ENCODE results near the gene MAZ. TPM values are rescaled to one million over a fixed set of nuclear protein-coding genes. Genes with fewer than 3 reads are reported as not detected.

The MAZ gene
- total and polyA plus RNA-seq, 2 of the 8 experiments (the other 6 are each of a cell fraction or from before 2014, with no cell fraction given): 219 to 380 TPM

DNA sequence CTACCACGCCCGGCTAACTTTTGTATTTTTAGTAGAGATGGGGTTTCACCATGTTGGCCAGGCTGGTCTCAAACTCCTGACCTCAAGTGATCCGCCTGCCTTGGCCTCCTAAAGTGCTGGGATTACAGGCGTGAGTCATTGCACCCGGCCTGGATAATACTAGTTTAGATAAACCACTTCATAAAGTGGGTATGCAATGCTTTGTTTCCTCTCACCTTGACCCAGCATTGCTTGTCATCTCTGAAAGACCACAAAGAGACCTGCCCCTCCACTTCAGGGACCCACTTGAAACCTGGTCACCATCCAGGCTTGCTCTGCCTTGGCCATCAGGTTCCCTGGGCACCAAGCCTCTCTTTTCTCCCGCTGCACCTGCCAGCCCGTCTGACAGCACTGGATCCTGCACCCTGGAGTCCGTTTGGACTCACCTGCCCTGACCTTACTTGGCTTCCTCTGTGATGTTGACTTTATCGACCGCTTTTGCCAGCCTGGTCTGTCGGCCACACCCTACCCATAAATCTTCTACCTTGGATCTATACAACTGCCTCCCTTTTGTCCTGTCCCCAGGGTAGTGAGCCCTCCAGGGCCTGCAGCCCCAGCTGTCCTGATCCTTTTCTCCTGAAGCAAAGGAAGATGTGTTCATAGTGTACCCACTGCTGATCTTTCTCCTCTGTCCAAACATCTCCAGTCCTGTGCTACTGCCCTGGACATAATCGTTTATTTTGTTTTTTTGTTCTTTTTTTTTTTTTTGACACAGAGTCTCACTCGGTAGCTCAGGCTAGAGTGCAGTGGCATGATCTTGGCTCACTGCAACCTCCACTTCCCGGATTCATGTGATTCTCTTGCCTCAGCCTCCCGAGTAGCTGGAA lies 40.9 kb upstream of the MAZ start:
- Histone ChIP-seq H3K9me3 (ENCODE audit: insufficient read depth in 2 of 2, low read depth in 1 of 2, low read length in 1 of 2) (no peaks in the 10 kb centered on the region), H2BK12ac (ENCODE audit: low read depth, low read length) (no peak overlapping the region), H3K9ac (replicated peaks in 1 of 4; ENCODE audit: extremely low read depth in 1 of 4, low read depth in 3 of 4, low read length in 3 of 4) (no peak overlapping the region), H3K79me2 (ENCODE audit: control insufficient read depth in 1 of 2, insufficient read depth in 2 of 2, low read length in 2 of 2) (no peaks in the 10 kb centered on the region), H4K91ac (replicated peaks; ENCODE audit: insufficient read length, low read length) (no peak overlapping the region), H2BK5ac (ENCODE audit: low read depth, low read length) (no peak overlapping the region), H3K4ac (replicated peaks; ENCODE audit: insufficient read length, low read depth, low read length) (no peak overlapping the region), H3K4me1 (replicated peaks in 1 of 4; ENCODE audit: control insufficient read depth in 3 of 4, insufficient read depth in 4 of 4, low read length in 3 of 4) (no peaks in the 10 kb centered on the region), H3K4me3 (ENCODE audit: extremely low read depth in 1 of 4, insufficient read depth in 2 of 4, low read depth in 3 of 4, low read length in 4 of 4) (no peak overlapping the region), H3K23me2 (ENCODE audit: low read depth, low read length) (no peaks in the 10 kb centered on the region), H3K14ac (ENCODE audit: insufficient read length) (no peak overlapping the region), H2BK20ac (ENCODE audit: low read length) (no peak overlapping the region), H4K8ac (ENCODE audit: extremely low read depth, insufficient read depth, low read length) (no peak overlapping the region), H3K23ac (ENCODE audit: insufficient read length) (no peak overlapping the region), H3K27me3 (replicated peaks in 1 of 4; ENCODE audit: control insufficient read depth in 3 of 4, extremely low read depth in 1 of 4, insufficient read depth in 3 of 4, low read length in 3 of 4) (no peaks in the 10 kb centered on the region), H2BK15ac (ENCODE audit: low read length) (no peak overlapping the region), H2BK120ac (replicated peaks; ENCODE audit: low read depth, low read length) (no peak overlapping the region), H3K18ac (ENCODE audit: extremely low read depth, low read length) (no peak overlapping the region), H4K5ac (ENCODE audit: insufficient read length, low read depth, low read length) (no peak overlapping the region), H4K20me1 (replicated peaks in 1 of 2; ENCODE audit: control insufficient read depth in 1 of 2, insufficient read depth in 2 of 2, low read length in 2 of 2) (no peaks in the 10 kb centered on the region), H3K36me3 (ENCODE audit: control insufficient read depth in 2 of 4, insufficient read depth in 4 of 4, low read length in 3 of 4) (no peaks in the 10 kb centered on the region), H2AK5ac (ENCODE audit: low read depth, low read length) (no peak overlapping the region), H3K79me1 (ENCODE audit: low read depth, low read length) (no peaks in the 10 kb centered on the region), H2AFZ (ENCODE audit: low read length) (no peak overlapping the region), H3K27ac (ENCODE audit: low read depth, low read length) (no peak overlapping the region), H3K56ac (replicated peaks; ENCODE audit: insufficient read length, low read depth, low read length) (no peak overlapping the region), H3K4me2 (ENCODE audit: insufficient read depth in 1 of 2, low read depth in 2 of 2, low read length in 2 of 2) (no peak overlapping the region)
- 93% methylated on average over 15 of the region's 15 CpGs; no CpG with 5 or more reads in 1 of the 2 experiments for WGBS, 2 experiments (ENCODE audit: extremely low coverage in 1 of 2, insufficient coverage in 1 of 2, insufficient read length in 1 of 2, insufficient replicate concordance in 2 of 2, low coverage in 1 of 2, low lambda C conversion rate in 2 of 2, missing lambda C conversion rate in 1 of 2)
- no peak for FAIRE-seq
- POLR2A ChIA-PET (ENCODE audit: partially characterized antibody): interaction anchor here (0.7 to 1.4 kb wide), 4 partner anchors 9 to 403 kb away, joined by 3 to 5 read pairs (median 4); no protein-coding TSS in a partner anchor
- CTCF ChIA-PET (ENCODE audit: partially characterized antibody): interaction anchor here (0.9 kb wide), 1 partner anchor 24 kb away, joined by 4 read pairs; no protein-coding TSS in a partner anchor
- no peak for DNase-seq (ENCODE audit: low read depth in 1 of 2, low spot score in 2 of 2)
- no peak for TF ChIP-seq CHD2 (IDR thresholded peaks at IDR 0.05; ENCODE audit: low read length)
- no peak for TF ChIP-seq CHD1 (IDR thresholded peaks at IDR 0.05; ENCODE audit: low read depth, low read length)
- no peak for TF ChIP-seq RNF2 (IDR thresholded peaks at IDR 0.05; ENCODE audit: borderline replicate concordance, low read depth, low read length, missing control alignments, poor library complexity, severe bottlenecking)
- TF ChIP-seq RXRA (IDR thresholded peaks at IDR 0.05; ENCODE audit: insufficient read depth, low read depth, low read length): no peak
- no peak for TF ChIP-seq CBX8 (IDR thresholded peaks at IDR 0.05; ENCODE audit: borderline replicate concordance, low read depth, low read length)
- no peak for TF ChIP-seq BRCA1 (IDR thresholded peaks at IDR 0.05; ENCODE audit: low read depth, low read length)
- no peak for TF ChIP-seq CTBP2 (IDR thresholded peaks at IDR 0.05; ENCODE audit: borderline replicate concordance, insufficient read depth, insufficient read length, low read length)
- no peak for TF ChIP-seq CBX5 (IDR thresholded peaks at IDR 0.05; ENCODE audit: low read depth, low read length)
- TF ChIP-seq SAP30 (IDR thresholded peaks at IDR 0.05; ENCODE audit: insufficient read depth, insufficient replicate concordance, low read length): no peak
- no peak for TF ChIP-seq KDM1A (IDR thresholded peaks at IDR 0.05; ENCODE audit: borderline replicate concordance, low read length)
- TF ChIP-seq, protein P1, sequence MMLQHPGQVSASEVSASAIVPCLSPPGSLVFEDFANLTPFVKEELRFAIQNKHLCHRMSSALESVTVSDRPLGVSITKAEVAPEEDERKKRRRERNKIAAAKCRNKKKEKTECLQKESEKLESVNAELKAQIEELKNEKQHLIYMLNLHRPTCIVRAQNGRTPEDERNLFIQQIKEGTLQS (IDR thresholded peaks at IDR 0.05; ENCODE audit: insufficient read depth, low read depth, low read length): no peak

Measured in H1 (cell line).